ENCODE data around the gene IQCN. TPM values are rescaled to one million over a fixed set of nuclear protein-coding genes. Genes with fewer than 3 reads are reported as not detected.

The IQCN gene
- total RNA-seq, 3 donors from 2014 or later (not counting 1 experiment from before 2014, with no cell fraction given) = 13.7 to 19.4 (median 15.6) TPM

GRCh38 chr19:18269070-18269723 lies 5.1 kb downstream of the IQCN start:
- 73% methylated on average over 2 of the region's 2 CpGs for WGBS (ENCODE audit: insufficient coverage)

GRCh38 chr19:18266771-18267686 lies 7.2 kb downstream of the IQCN start:
- no peaks in the 10 kb centered on the region for H3K9me3 Mint-ChIP-seq
- Histone ChIP-seq H3K9me3 (ENCODE audit: control insufficient read depth, insufficient read depth, low read length) (no peaks in the 10 kb centered on the region), H3K27me3 (ENCODE audit: control insufficient read depth, insufficient read depth, low read length) (no peaks in the 10 kb centered on the region), H3K4me3 (ENCODE audit: low read length) (no peak overlapping the region), H3K27ac (ENCODE audit: low read length) (no peak overlapping the region), H3K36me3 (ENCODE audit: control insufficient read depth, insufficient read depth, low read length) (peaks cover 33% of the 10 kb centered on the region), H3K4me1 (ENCODE audit: control insufficient read depth, insufficient read depth, low read length) (no peaks in the 10 kb centered on the region)
- peaks cover 0 to 5% of the 10 kb centered on the region in 2 donors for H3K4me1 Mint-ChIP-seq
- H3K36me3 Mint-ChIP-seq = no peaks in the 10 kb centered on the region
- no peaks in the 10 kb centered on the region for H3K27me3 Mint-ChIP-seq (ENCODE audit: low read depth in 2 of 2)
- peak overlapping the region in 1 of 2 donors; percentile 99 for H3K27ac Mint-ChIP-seq
- WGBS (ENCODE audit: insufficient coverage) = 97% methylated on average over 42 of the region's 42 CpGs
- ATAC-seq = peak in 1 of 3 donors; percentile 6
- intact Hi-C loops (cut with micrococcal nuclease) = no loop called here
- no peak overlapping the region for H3K4me3 Mint-ChIP-seq
- DNase-seq = peak in 1 of 2 donors; percentile 19
- TF ChIP-seq CTCF (IDR thresholded peaks at IDR 0.05) = no peak

More at GRCh38 chr19:18269070-18269723, 5.1 kb downstream of the IQCN start:
- no peaks in the 10 kb centered on the region for H3K9me3 ChIP-seq (ENCODE audit: control insufficient read depth, insufficient read depth, low read length)
- H3K4me1 ChIP-seq (ENCODE audit: control insufficient read depth, insufficient read depth, low read length) = peaks cover under 1% of the 10 kb centered on the region
- H3K4me3 ChIP-seq (ENCODE audit: low read length) = no peak overlapping the region
- peaks cover 0 to 7% of the 10 kb centered on the region in 2 donors for H3K4me1 Mint-ChIP-seq
- no peaks in the 10 kb centered on the region for H3K27me3 Mint-ChIP-seq (ENCODE audit: low read depth in 2 of 2)
- TF ChIP-seq CTCF (IDR thresholded peaks at IDR 0.05) = no peak
- peaks cover 33% of the 10 kb centered on the region for H3K36me3 ChIP-seq (ENCODE audit: control insufficient read depth, insufficient read depth, low read length)
- ATAC-seq (no peak), DNase-seq (no peak)
- no peaks in the 10 kb centered on the region for H3K27me3 ChIP-seq (ENCODE audit: control insufficient read depth, insufficient read depth, low read length)
- no peaks in the 10 kb centered on the region for H3K36me3 Mint-ChIP-seq
- H3K4me3 Mint-ChIP-seq = peak overlapping the region; percentile 63
- H3K27ac ChIP-seq (ENCODE audit: low read length) = no peak overlapping the region
- intact Hi-C loops (cut with micrococcal nuclease) = no loop called here
- H3K27ac Mint-ChIP-seq = peak overlapping the region in 1 of 2 donors; percentile 99
- no peaks in the 10 kb centered on the region for H3K9me3 Mint-ChIP-seq

GRCh38 chr19:18265582-18265981 lies 8.7 kb downstream of the IQCN start:
- Histone ChIP-seq H3K4me3 (ENCODE audit: low read length) (no peak overlapping the region), H3K9me3 (ENCODE audit: control insufficient read depth, insufficient read depth, low read length) (no peaks in the 10 kb centered on the region), H3K4me1 (ENCODE audit: control insufficient read depth, insufficient read depth, low read length) (no peaks in the 10 kb centered on the region), H3K36me3 (ENCODE audit: control insufficient read depth, insufficient read depth, low read length) (peaks cover 33% of the 10 kb centered on the region), H3K27ac (ENCODE audit: low read length) (no peak overlapping the region), H3K27me3 (ENCODE audit: control insufficient read depth, insufficient read depth, low read length) (no peaks in the 10 kb centered on the region)
- DNase-seq (no peak), ATAC-seq (no peak)
- no peak overlapping the region for H3K4me3 Mint-ChIP-seq
- no peaks in the 10 kb centered on the region for H3K9me3 Mint-ChIP-seq
- 93% methylated on average over 7 of the region's 7 CpGs for WGBS (ENCODE audit: insufficient coverage)
- no peak for TF ChIP-seq CTCF (IDR thresholded peaks at IDR 0.05)
- no peaks in the 10 kb centered on the region for H3K36me3 Mint-ChIP-seq
- H3K4me1 Mint-ChIP-seq = peaks cover 0 to 5% of the 10 kb centered on the region in 2 donors
- H3K27me3 Mint-ChIP-seq (ENCODE audit: low read depth in 2 of 2) = no peaks in the 10 kb centered on the region
- intact Hi-C loops (cut with micrococcal nuclease) = no loop called here
- peak overlapping the region in 1 of 2 donors; percentile 99 for H3K27ac Mint-ChIP-seq
